GM12891 (cell line): ENCODE results near the gene PDRG1.
A peak's percentile ranks its signal among the peaks of the same experiment; 100 is the strongest.
"Not testable (repeated sequence)": the region's sequence is repeated elsewhere in the genome, so short reads cannot be mapped to it uniquely, and the experiment has no call there.

Source experiments
- DNase-seq: peaks from one replicate; pipeline ENCODE4 v3.0.0; 2011; ENCODE audit warnings: low spot score; ENCODE audit not compliant: insufficient read length
- FAIRE-seq: peaks from 2 replicates; lab custom pipeline; 2011; peaks lifted over from hg19 to GRCh38; lab: Jason Lieb, UNC
- PAX5 ChIP-seq: IDR thresholded peaks from 2 replicates; pipeline ENCODE4 v1.6.1; 2011; ENCODE audit warnings: low read length, moderate library complexity, mild to moderate bottlenecking; ENCODE audit not compliant: insufficient read depth, severe bottlenecking
- POLR2A ChIP-seq: IDR thresholded peaks from 2 replicates; pipeline ENCODE4 v1.6.1; 2011; ENCODE audit warnings: low read depth, low read length, control low read depth
- POLR2AphosphoS5 ChIP-seq: IDR thresholded peaks from 2 replicates; pipeline ENCODE4 v1.6.1; 2011; ENCODE audit warnings: low read depth, low read length, control low read depth
- POU2F2 ChIP-seq: IDR thresholded peaks from 2 replicates; pipeline ENCODE4 v1.6.1; 2011; ENCODE audit warnings: low read depth, mild to moderate bottlenecking, control low read depth, low read length, moderate library complexity
- SPI1 ChIP-seq: IDR thresholded peaks from 2 replicates; pipeline ENCODE4 v1.6.1; 2011; ENCODE audit warnings: low read depth, low read length, control low read depth
- TAF1 ChIP-seq: IDR thresholded peaks from 2 replicates; pipeline ENCODE4 v1.6.1; 2011; ENCODE audit warnings: low read depth, low read length, control low read depth

PDRG1 gene

DNA sequence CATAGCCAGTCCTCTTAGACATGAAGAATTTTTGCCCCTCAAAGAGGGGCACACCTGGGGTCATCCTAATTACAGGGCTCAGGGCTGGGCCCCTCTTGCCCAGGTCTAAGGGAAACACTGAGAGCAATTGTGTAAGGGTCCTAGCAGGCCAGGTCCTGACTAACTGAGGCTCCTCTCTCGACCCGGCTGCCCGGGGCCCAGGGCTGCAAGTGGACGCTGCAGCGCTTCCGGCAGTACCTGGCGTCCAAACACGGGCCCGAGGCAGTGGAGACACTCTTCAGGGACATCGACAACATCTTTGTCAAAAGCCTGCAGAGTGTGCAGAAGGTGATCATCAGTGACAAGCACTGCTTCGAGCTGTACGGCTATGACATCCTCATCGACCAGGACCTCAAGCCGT is 17.4 kb downstream of the PDRG1 start:
- TF ChIP-seq POU2F2 (no peak), POLR2A (no peak), POLR2AphosphoS5 (no peak), PAX5 (no peak), TAF1 (no peak), SPI1 (no peak)
- FAIRE-seq: no peak
- DNase-seq: no peak

DNA sequence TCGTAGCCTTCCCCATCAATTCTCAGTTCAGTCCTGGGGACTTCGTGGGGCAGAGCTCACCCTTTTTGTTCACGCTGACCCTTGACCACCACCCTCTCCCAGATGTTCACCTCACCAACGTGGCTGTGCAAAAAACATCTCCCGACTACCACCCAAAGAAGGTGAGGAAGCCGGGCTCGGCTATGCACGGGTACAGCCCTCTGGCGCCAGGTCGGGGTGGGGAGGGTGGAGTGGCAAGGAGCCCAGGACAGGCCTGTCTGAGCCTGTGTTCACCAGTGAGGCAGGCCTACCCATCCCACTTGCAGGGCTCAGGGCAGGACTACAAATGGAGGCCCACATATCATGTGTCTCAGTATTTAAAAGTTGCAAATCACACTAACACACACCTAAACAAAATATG is 18.1 kb downstream of the PDRG1 start:
- no peak for TF ChIP-seq POU2F2
- no peak for FAIRE-seq

DNA sequence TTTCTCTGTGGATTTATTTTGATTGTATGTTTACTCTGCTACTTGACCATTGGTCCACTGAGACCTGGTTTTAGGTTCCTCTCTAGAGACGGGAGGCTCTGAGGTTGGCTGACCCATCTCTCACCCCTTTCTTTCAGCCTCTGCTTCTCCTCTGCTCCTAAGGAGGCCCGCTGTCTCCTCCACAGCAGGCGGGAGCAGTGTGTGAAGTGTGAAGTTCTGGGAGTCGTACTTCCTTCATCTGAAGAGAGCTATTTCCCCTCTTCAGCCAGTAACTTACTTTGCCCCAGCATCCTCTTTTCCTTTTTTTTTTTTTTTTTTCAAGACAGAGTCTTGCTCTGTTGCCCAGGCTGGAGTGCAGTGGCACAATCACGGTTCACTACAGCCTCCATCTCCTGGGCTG is 21.1 kb downstream of the PDRG1 start:
- DNase-seq: no peak
- FAIRE-seq: no peak

More for the DNA sequence above, 18.1 kb downstream of the PDRG1 start:
- DNase-seq: no peak

DNA sequence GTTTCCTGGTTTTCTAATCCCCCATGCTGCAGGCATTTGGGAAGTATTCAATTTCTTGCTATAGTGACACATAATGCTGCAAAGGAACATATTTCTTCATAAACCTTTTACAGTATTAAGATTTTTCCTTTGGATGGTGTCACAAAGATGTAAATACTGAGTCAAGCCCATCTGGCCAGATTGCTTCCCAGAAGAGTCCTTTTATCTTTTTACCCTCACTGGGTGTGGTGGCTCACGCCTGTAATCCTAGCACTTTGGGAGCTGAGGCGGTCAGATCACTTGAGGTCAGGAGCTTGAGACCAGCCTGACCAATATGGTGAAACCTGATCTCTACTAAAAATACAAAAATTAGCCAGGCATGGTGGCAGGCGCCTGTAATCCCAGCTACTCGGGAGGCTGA is 22.2 kb downstream of the PDRG1 start:
- DNase-seq: not testable (repeated sequence)

More for the DNA sequence above, 21.1 kb downstream of the PDRG1 start:
- no peak for TF ChIP-seq TAF1
- no peak for TF ChIP-seq POU2F2
- TF ChIP-seq SPI1: no peak
- no peak for TF ChIP-seq POLR2AphosphoS5
- no peak for TF ChIP-seq PAX5
- no peak for TF ChIP-seq POLR2A

DNA sequence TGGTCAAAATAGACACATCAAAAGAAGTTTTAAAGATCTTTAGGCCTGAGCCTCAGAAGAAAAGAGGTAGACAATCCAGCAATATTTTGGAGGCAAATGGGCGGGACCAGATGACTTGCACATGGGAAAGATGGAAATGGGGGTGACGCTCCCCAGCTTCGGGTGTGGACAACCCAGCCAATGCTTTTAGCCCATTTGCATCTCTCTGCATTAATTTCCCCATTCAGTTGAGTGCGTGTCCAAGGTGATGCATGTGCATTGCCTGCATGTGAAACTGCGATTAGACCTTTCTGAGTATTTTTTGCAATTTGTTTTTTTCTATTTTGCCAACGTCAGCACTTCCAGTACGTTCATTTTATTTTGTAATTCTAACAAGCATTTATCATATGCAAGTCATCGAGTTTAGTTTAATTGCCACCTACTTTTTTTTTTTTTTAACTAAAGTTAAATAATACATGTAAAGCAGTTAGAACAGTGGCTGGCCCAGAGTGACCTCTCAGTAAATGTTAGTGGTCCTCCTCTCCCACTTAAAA is 24.2 kb downstream of the PDRG1 start:
- DNase-seq: no peak
- FAIRE-seq: no peak
- TF ChIP-seq PAX5 (no peak), POLR2A (no peak), POU2F2 (no peak), POLR2AphosphoS5 (no peak), TAF1 (no peak), SPI1 (no peak)

More for the DNA sequence above, 22.2 kb downstream of the PDRG1 start:
- FAIRE-seq: not testable (repeated sequence)

DNA sequence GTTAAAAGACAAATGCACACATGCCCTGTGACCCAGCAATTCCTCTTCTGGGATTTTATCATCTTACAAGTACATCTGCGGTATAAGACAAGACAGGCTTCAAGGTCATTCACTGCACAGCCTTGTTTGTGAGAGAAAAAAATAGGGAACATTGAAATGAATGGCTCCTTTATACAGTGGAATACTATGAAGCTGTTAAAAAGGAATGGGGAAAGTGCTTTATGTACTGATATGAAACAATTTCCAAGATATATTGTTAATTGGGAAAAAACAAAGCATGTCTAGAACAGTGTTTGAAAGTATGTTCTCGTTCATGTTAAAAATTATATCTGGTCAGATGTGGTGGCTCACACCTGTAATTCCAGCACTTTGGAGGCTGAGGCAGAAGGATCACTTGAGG is 25.4 kb downstream of the PDRG1 start:
- FAIRE-seq (no peak), DNase-seq (no peak)
- TF ChIP-seq POU2F2: no peak
- no peak for TF ChIP-seq SPI1
- TF ChIP-seq TAF1: no peak
- no peak for TF ChIP-seq POLR2AphosphoS5
- no peak for TF ChIP-seq PAX5
- no peak for TF ChIP-seq POLR2A

DNA sequence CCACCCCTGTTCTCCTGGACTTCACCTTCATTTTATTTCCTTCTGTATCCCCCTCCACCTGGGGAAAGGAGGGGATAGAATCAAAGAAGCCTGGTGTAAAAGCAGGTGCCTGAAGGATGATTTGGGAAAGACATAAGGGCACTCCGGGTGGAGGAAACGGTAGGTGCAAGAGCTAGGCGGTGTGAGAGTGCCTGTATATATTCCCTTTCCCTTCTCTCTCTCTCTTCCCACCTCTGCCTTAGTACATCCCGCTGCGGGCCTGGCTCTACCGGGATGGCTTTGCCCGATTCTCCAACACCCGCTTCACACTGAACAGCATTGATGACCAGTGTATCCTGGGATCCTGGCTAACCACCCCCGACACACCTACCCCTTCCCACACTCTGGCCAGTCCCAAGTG is 26.2 kb downstream of the PDRG1 start:
- no peak for FAIRE-seq
- TF ChIP-seq POLR2A (no peak), TAF1 (no peak), SPI1 (no peak), PAX5 (no peak), POU2F2 (no peak), POLR2AphosphoS5 (no peak)
- no peak for DNase-seq

DNA sequence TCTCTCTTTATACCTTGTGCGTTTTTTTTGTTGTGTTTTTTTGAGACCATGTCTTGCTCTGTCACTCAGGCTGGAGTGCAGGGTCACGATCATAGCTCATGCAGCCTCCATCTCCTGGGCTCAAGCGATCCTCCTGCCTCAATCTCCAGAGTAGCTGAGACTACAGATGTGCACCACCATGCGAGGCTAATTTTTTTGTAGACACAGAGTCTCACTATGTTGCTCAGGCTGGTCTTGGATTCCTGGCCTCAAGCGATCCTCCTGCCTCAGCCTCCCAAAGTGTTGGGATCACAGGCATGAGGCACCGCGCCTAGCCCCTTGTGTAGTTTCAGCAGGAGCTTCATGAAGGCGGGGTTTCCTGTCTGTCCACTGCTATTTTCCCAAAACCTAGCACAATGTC is 27.3 kb downstream of the PDRG1 start:
- DNase-seq (no peak), FAIRE-seq (no peak)
- no peak for TF ChIP-seq POU2F2
- TF ChIP-seq SPI1: no peak
- TF ChIP-seq POLR2A: no peak
- TF ChIP-seq PAX5: no peak

DNA sequence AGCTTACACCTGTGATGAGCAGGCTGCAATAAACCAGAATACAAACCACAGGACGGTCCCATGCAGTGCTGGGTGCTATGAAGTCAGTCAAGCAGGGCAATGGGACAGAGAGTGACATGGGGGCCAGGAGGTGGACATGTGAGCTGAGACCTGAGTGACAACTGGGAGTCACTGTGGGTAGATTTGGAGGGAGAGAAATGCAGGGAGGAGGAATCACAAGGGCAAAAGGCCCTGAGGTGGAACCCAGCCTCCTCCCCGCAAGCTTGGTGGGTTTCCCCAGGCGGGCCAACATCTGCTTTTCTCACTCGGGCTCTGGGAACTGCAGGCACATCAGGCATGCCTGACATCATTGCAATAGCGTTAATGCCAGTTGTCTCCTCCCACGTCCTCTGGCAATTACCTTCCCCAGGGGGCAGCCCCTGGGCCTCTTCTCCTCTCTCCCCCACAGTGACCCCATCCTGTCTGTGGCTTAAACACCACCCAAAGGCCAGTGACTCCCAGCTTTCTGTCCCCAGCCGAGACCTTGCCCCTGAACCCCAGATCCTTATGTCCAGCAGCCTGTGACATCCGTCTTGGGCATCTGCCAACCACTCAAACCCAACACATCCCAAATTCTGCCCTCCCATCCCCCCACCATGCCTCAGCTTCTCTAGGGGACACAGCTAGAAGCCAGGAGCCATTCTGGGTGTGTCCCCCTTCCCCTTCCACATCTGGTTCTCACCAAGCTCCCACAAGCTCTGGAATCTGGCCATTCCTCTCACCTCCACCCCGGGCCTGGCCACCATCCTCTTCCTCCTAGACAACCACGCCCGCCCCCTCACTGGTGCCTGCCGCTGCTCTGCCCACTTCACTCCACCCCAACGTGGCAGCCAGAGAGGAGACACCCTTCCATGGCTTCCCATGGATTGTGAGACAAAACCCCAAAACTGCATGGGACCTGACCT is 28.2 kb downstream of the PDRG1 start:
- DNase-seq (peak; percentile 25), FAIRE-seq (peak; percentile 35)
- no peak for TF ChIP-seq POLR2AphosphoS5
- peak; percentile 42 for TF ChIP-seq PAX5
- TF ChIP-seq SPI1: no peak
- TF ChIP-seq TAF1: no peak
- no peak for TF ChIP-seq POU2F2

DNA sequence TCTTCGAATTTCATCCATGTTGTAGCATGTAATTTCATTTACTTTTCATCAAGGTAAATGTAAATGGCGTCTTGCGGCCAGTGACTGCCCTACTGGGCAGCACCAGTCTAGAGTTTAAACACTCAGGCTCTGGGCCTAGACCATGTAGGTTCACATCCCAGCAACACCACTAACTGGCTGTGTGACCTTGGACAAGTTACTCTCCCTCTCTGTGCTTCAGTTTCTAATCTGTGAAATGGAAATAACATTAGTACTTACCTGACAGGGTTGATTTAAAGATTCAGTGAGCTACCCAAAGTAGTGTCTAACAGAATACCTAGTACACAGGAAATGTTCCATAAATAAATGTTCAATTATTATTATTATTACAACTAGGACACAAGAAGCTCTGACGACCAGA is 29.3 kb downstream of the PDRG1 start:
- FAIRE-seq (no peak), DNase-seq (no peak)
- TF ChIP-seq POLR2AphosphoS5: no peak
- no peak for TF ChIP-seq PAX5
- no peak for TF ChIP-seq POU2F2
- TF ChIP-seq POLR2A: no peak
- no peak for TF ChIP-seq TAF1
- TF ChIP-seq SPI1: no peak
